Measurements from ENCODE around the gene RTP3. TPM values are rescaled to one million over a fixed set of nuclear protein-coding genes. Genes with fewer than 3 reads are reported as not detected.

The RTP3 gene
- polyA plus RNA-seq, 1 donor from 2014 or later = not detected

DNA sequence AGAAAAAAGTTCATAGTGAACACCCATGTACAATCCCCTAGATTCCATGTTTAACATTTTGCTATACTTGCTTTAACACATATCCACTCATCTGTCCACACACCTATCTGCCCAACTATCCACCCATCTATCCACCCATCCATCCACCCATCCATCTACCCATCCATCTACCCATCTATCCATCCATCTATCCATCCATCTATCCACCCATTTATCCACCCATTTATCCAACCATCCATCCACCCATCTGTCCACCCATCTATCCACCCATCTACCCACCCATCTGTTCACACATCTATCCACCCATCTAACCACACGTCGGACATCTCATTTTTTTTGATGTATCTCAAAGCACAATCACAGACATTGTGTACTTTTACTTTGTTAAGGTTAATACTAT, 25.8 kb downstream of the RTP3 start:
- H2AFZ ChIP-seq (ENCODE audit: low read depth, low read length) = no peak overlapping the region
- H3K4me2 ChIP-seq (ENCODE audit: low read length) = no peak overlapping the region
- H3K27me3 ChIP-seq (ENCODE audit: insufficient read depth, low read depth, low read length) = no peaks in the 10 kb centered on the region
- H3K27ac ChIP-seq (ENCODE audit: low read length) = no peak overlapping the region
- H3K9ac ChIP-seq (ENCODE audit: low read length) = no peak overlapping the region
- TF ChIP-seq MXI1 (conservative IDR thresholded peaks at IDR 0.05; ENCODE audit: poor library complexity, severe bottlenecking) (no peak), POLR2AphosphoS5 (IDR thresholded peaks at IDR 0.05) (no peak)
- TF ChIP-seq, protein P1, sequence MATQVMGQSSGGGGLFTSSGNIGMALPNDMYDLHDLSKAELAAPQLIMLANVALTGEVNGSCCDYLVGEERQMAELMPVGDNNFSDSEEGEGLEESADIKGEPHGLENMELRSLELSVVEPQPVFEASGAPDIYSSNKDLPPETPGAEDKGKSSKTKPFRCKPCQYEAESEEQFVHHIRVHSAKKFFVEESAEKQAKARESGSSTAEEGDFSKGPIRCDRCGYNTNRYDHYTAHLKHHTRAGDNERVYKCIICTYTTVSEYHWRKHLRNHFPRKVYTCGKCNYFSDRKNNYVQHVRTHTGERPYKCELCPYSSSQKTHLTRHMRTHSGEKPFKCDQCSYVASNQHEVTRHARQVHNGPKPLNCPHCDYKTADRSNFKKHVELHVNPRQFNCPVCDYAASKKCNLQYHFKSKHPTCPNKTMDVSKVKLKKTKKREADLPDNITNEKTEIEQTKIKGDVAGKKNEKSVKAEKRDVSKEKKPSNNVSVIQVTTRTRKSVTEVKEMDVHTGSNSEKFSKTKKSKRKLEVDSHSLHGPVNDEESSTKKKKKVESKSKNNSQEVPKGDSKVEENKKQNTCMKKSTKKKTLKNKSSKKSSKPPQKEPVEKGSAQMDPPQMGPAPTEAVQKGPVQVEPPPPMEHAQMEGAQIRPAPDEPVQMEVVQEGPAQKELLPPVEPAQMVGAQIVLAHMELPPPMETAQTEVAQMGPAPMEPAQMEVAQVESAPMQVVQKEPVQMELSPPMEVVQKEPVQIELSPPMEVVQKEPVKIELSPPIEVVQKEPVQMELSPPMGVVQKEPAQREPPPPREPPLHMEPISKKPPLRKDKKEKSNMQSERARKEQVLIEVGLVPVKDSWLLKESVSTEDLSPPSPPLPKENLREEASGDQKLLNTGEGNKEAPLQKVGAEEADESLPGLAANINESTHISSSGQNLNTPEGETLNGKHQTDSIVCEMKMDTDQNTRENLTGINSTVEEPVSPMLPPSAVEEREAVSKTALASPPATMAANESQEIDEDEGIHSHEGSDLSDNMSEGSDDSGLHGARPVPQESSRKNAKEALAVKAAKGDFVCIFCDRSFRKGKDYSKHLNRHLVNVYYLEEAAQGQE (IDR thresholded peaks at IDR 0.05; ENCODE audit: borderline replicate concordance) = no peak
- TF ChIP-seq, protein P2, sequence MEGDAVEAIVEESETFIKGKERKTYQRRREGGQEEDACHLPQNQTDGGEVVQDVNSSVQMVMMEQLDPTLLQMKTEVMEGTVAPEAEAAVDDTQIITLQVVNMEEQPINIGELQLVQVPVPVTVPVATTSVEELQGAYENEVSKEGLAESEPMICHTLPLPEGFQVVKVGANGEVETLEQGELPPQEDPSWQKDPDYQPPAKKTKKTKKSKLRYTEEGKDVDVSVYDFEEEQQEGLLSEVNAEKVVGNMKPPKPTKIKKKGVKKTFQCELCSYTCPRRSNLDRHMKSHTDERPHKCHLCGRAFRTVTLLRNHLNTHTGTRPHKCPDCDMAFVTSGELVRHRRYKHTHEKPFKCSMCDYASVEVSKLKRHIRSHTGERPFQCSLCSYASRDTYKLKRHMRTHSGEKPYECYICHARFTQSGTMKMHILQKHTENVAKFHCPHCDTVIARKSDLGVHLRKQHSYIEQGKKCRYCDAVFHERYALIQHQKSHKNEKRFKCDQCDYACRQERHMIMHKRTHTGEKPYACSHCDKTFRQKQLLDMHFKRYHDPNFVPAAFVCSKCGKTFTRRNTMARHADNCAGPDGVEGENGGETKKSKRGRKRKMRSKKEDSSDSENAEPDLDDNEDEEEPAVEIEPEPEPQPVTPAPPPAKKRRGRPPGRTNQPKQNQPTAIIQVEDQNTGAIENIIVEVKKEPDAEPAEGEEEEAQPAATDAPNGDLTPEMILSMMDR (IDR thresholded peaks at IDR 0.05; ENCODE audit: poor library complexity, severe bottlenecking) = no peak
- no peaks in the 10 kb centered on the region for H3K9me3 ChIP-seq (ENCODE audit: low read length)
- H4K20me1 ChIP-seq (ENCODE audit: insufficient read depth) = no peaks in the 10 kb centered on the region
- H3K79me2 ChIP-seq (replicated peaks; ENCODE audit: insufficient read depth, low read length) = no peaks in the 10 kb centered on the region
- no peaks in the 10 kb centered on the region for H3K9me2 ChIP-seq (ENCODE audit: insufficient read depth, low read length)
- H3F3A ChIP-seq (ENCODE audit: insufficient read depth, low read length, poor library complexity, severe bottlenecking) = no peaks in the 10 kb centered on the region
- no peaks in the 10 kb centered on the region for H3K36me3 ChIP-seq (ENCODE audit: insufficient read depth, low read length)
- no peak overlapping the region for H3K4me3 ChIP-seq (ENCODE audit: low read length)

DNA sequence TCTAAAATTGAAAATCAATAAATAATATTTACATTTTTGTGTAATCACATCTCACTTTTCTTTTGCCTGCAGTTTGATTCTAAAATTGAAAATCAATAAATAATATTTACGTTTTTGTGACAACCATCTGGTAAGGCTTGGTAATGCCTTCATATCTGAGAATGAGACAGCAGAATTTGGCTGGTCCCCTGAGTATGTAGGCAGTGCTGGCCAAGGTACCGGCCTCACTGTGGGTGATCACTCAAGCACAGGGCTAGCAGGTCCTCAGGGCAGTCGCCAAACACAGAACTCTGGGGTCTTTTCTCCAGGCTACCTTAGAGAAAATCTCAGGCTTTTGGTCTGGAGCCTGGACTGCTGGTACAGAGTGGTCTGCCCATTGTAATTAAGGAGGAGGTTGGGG, 26.2 kb downstream of the RTP3 start:
- Histone ChIP-seq H2AFZ (ENCODE audit: low read depth, low read length) (no peak overlapping the region), H3F3A (ENCODE audit: insufficient read depth, low read length, poor library complexity, severe bottlenecking) (no peaks in the 10 kb centered on the region), H3K27me3 (ENCODE audit: insufficient read depth, low read depth, low read length) (no peaks in the 10 kb centered on the region), H3K27ac (ENCODE audit: low read length) (no peak overlapping the region), H3K79me2 (replicated peaks; ENCODE audit: insufficient read depth, low read length) (no peaks in the 10 kb centered on the region), H3K36me3 (ENCODE audit: insufficient read depth, low read length) (no peaks in the 10 kb centered on the region), H3K9me2 (ENCODE audit: insufficient read depth, low read length) (no peaks in the 10 kb centered on the region), H3K4me3 (ENCODE audit: low read length) (no peak overlapping the region), H3K4me2 (ENCODE audit: low read length) (no peak overlapping the region), H3K9me3 (ENCODE audit: low read length) (no peaks in the 10 kb centered on the region), H3K9ac (ENCODE audit: low read length) (no peak overlapping the region), H4K20me1 (ENCODE audit: insufficient read depth) (no peaks in the 10 kb centered on the region)
- TF ChIP-seq SMC3 (conservative IDR thresholded peaks at IDR 0.05; ENCODE audit: poor library complexity) (no peak), RAD21 (conservative IDR thresholded peaks at IDR 0.05) (no peak), TAF1 (IDR thresholded peaks at IDR 0.05; ENCODE audit: low read depth) (no peak), POLR2AphosphoS5 (IDR thresholded peaks at IDR 0.05) (no peak), EP300 (conservative IDR thresholded peaks at IDR 0.05; ENCODE audit: poor library complexity, severe bottlenecking) (no peak)
- TF ChIP-seq, protein P1 (IDR thresholded peaks at IDR 0.05; ENCODE audit: borderline replicate concordance) = no peak
- TF ChIP-seq, protein P2 (IDR thresholded peaks at IDR 0.05; ENCODE audit: poor library complexity, severe bottlenecking) = no peak

Measured in neural cell (in vitro differentiated cells).